Aorta (tissue), 4 donors: ENCODE data around the gene KCTD6. TPM values are rescaled to one million over a fixed set of nuclear protein-coding genes. Genes with fewer than 3 reads are reported as not detected.

Experiments used
- polyA plus RNA-seq, 2 donors: library from polyadenylated mRNA; stranded (reverse); fragments of 200-250 nt; gene quantifications; one replicate each; pipeline ENCODE4 v1.2.3, GENCODE V29; 2013
- total RNA-seq, 2 donors: library from RNA; stranded (reverse); fragmentation: NEBNext Ultra II Directional; extraction: Animal tissue kit (Norgen Biotek cat#: 25700); gene quantifications; one replicate each; pipeline ENCODE4 v1.2.1, GENCODE V29; 2021
- donor health status: healthy with polysubstance abuse.
- donor health status: Bipolar disorder and iron deficiency.
- donor health status: DM: no; HTN: no; CAD: no.
- donor health status: DM: yes; HTN: yes; CAD: no.

KCTD6 gene
- total and polyA plus RNA-seq, 4 donors, result 5.9 to 16.5 (median 10.3) TPM

Other genes with a start within 250 kb of the KCTD6 start
- gene RPP14, start 185.9 kb upstream of the KCTD6 start, total RNA-seq, result 10 to 100 TPM; 13.0 to 13.8 TPM
- 1 to 10 TPM; 5.8 to 7.9 TPM for gene RPP14, start 185.9 kb upstream of the KCTD6 start, polyA plus RNA-seq
- gene HTD2, start 185.6 kb upstream of the KCTD6 start, total RNA-seq, result 1 to 10 TPM; 6.5 to 7.8 TPM
- gene HTD2, start 185.6 kb upstream of the KCTD6 start, polyA plus RNA-seq, result 10 to 100 TPM in 1 of 2 donors, 1 to 10 TPM in 1; 7.7 to 10.8 TPM
- 10 to 100 TPM; 19.8 to 32.6 TPM for gene PXK, start 159.2 kb upstream of the KCTD6 start, total RNA-seq
- 10 to 100 TPM in 1 of 2 donors, 1 to 10 TPM in 1; 6.8 to 13.0 TPM for gene PXK, start 159.2 kb upstream of the KCTD6 start, polyA plus RNA-seq
- 10 to 100 TPM; 49.0 to 49.9 TPM for gene PDHB, start 58.3 kb upstream of the KCTD6 start, total RNA-seq
- gene PDHB, start 58.3 kb upstream of the KCTD6 start, polyA plus RNA-seq, result 10 to 100 TPM; 68.4 to 72.7 TPM
- 10 to 100 TPM; 12.9 to 31.5 TPM for gene ACOX2, start 45.1 kb downstream of the KCTD6 start, total RNA-seq
- 10 to 100 TPM; 10.6 to 68.7 TPM for gene ACOX2, start 45.1 kb downstream of the KCTD6 start, polyA plus RNA-seq
- gene FAM107A, start 85.3 kb downstream of the KCTD6 start, total RNA-seq, result 10 to 100 TPM; 10.2 to 23.6 TPM
- 1 to 10 TPM; 3.8 to 5.6 TPM for gene FAM107A, start 85.3 kb downstream of the KCTD6 start, polyA plus RNA-seq
- gene FAM3D, start 174.7 kb downstream of the KCTD6 start, total RNA-seq, result not detected
- 1 to 10 TPM in 1 of 2 donors, under 1 TPM in 1; 0.54 to 8.8 TPM for gene FAM3D, start 174.7 kb downstream of the KCTD6 start, polyA plus RNA-seq